ENCODE measurements around the gene ALDOC. TPM values are rescaled to one million over a fixed set of nuclear protein-coding genes. Genes with fewer than 3 reads are reported as not detected.

The ALDOC gene
- total RNA-seq, 2 experiments from 2014 or later: 61.4 to 63.4 TPM

GRCh38 chr17:28569446-28569845 is 7.2 kb downstream of the ALDOC start:
- Mint-ChIP-seq H3K9me3 (no peaks in the 10 kb centered on the region), H3K36me3 (ENCODE audit: low read depth) (peaks cover 40% of the 10 kb centered on the region), H3K27ac (no peak overlapping the region), H3K4me3 (peak overlapping the region; percentile 95), H3K27me3 (no peaks in the 10 kb centered on the region), H3K4me1 (peaks cover 42% of the 10 kb centered on the region)
- no peak for DNase-seq
- POLR2A ChIA-PET: no interaction called here
- CTCF ChIA-PET: interaction anchor here (0.6 to 3.9 kb wide), 3 partner anchors 10 to 25 kb away, joined by 3 to 27 read pairs (median 7); no protein-coding TSS in a partner anchor

- DNase-seq: no peak
- Mint-ChIP-seq H3K27me3 (no peaks in the 10 kb centered on the region), H3K36me3 (ENCODE audit: low read depth) (peaks cover 32% of the 10 kb centered on the region), H3K27ac (peak overlapping the region; percentile 74), H3K4me1 (peaks cover 35% of the 10 kb centered on the region), H3K4me3 (no peak overlapping the region), H3K9me3 (no peaks in the 10 kb centered on the region)
- ChIA-PET CTCF (no interaction called here), POLR2A (no interaction called here)
These were observed 9.1 kb downstream of the ALDOC start for GRCh38 chr17:28567604-28568003.

- Mint-ChIP-seq H3K4me3 (no peak overlapping the region), H3K9me3 (no peaks in the 10 kb centered on the region), H3K27me3 (no peaks in the 10 kb centered on the region), H3K27ac (no peak overlapping the region), H3K36me3 (ENCODE audit: low read depth) (peaks cover 41% of the 10 kb centered on the region), H3K4me1 (peaks cover 13% of the 10 kb centered on the region)
- ChIA-PET POLR2A (no interaction called here), CTCF (no interaction called here)
- DNase-seq: no peak
These were observed 13.2 kb downstream of the ALDOC start for GRCh38 chr17:28563475-28563874.

- POLR2A ChIA-PET: no interaction called here
- H3K9me3 Mint-ChIP-seq: no peaks in the 10 kb centered on the region
- H3K4me3 Mint-ChIP-seq: no peak overlapping the region
- DNase-seq: no peak
- peaks cover 26% of the 10 kb centered on the region for H3K4me1 Mint-ChIP-seq
- peaks cover 50% of the 10 kb centered on the region for H3K36me3 Mint-ChIP-seq (ENCODE audit: low read depth)
- H3K27ac Mint-ChIP-seq: no peak overlapping the region
- CTCF ChIA-PET: no interaction called here
- no peaks in the 10 kb centered on the region for H3K27me3 Mint-ChIP-seq
These were observed 21.7 kb downstream of the ALDOC start for GRCh38 chr17:28555022-28555421.

- Mint-ChIP-seq H3K27me3 (no peaks in the 10 kb centered on the region), H3K36me3 (ENCODE audit: low read depth) (peaks cover 45% of the 10 kb centered on the region), H3K4me1 (peaks cover 31% of the 10 kb centered on the region), H3K9me3 (no peaks in the 10 kb centered on the region), H3K27ac (no peak overlapping the region), H3K4me3 (no peak overlapping the region)
- POLR2A ChIA-PET: no interaction called here
- DNase-seq: no peak
- CTCF ChIA-PET: no interaction called here
These were observed 22.1 kb downstream of the ALDOC start for GRCh38 chr17:28554565-28554964.

- H3K9me3 Mint-ChIP-seq: no peaks in the 10 kb centered on the region
- H3K4me3 Mint-ChIP-seq: peak overlapping the region; percentile 69
- H3K4me1 Mint-ChIP-seq: peaks cover 46% of the 10 kb centered on the region
- peaks cover 40% of the 10 kb centered on the region for H3K36me3 Mint-ChIP-seq (ENCODE audit: low read depth)
- no peaks in the 10 kb centered on the region for H3K27me3 Mint-ChIP-seq
- POLR2A ChIA-PET: interaction anchor here (0.6 kb wide), 1 partner anchor 90 kb away, joined by 3 read pairs; no protein-coding TSS in a partner anchor
- CTCF ChIA-PET: interaction anchor here (0.7 to 1.6 kb wide), 2 partner anchors 22 to 58 kb away, joined by 3 to 4 read pairs; no protein-coding TSS in a partner anchor
- no peak for DNase-seq
- H3K27ac Mint-ChIP-seq: peak overlapping the region; percentile 68
These were observed 23.6 kb downstream of the ALDOC start for GRCh38 chr17:28553000-28553505.

- Mint-ChIP-seq H3K9me3 (no peaks in the 10 kb centered on the region), H3K4me3 (peak within 1 kb of the TSS; percentile 84), H3K27me3 (no peaks in the 10 kb centered on the region), H3K36me3 (ENCODE audit: low read depth) (peaks cover 38% of the 10 kb centered on the region), H3K27ac (peak within 1 kb of the TSS; percentile 91), H3K4me1 (peaks cover 51% of the 10 kb centered on the region)
- peak; percentile 76 for DNase-seq
- CTCF ChIA-PET: interaction anchor here (0.5 to 1.6 kb wide), 3 partner anchors 23 to 100 kb away, joined by 3 to 8 read pairs (median 4); no protein-coding TSS in a partner anchor
- POLR2A ChIA-PET: no interaction called here
These were observed 24.3 kb downstream of the ALDOC start, which contains the start of gene UNC119 for GRCh38 chr17:28552176-28552999. Gene UNC119, minus strand, starts transcription at chr17:28552624. Its CDS starts 67 bp downstream, at chr17:28552557.

GRCh38 chr17:28551421-28552175 is 25.1 kb downstream of the ALDOC start:
- Mint-ChIP-seq H3K4me3 (peak overlapping the region; percentile 84), H3K36me3 (ENCODE audit: low read depth) (peaks cover 32% of the 10 kb centered on the region), H3K27ac (peak overlapping the region; percentile 91), H3K9me3 (no peaks in the 10 kb centered on the region), H3K4me1 (peaks cover 51% of the 10 kb centered on the region), H3K27me3 (no peaks in the 10 kb centered on the region)
- ChIA-PET POLR2A (no interaction called here), CTCF (interaction anchor here (0.5 to 1.2 kb wide), 4 partner anchors 24 to 101 kb away, joined by 3 to 8 read pairs (median 5); partner anchors contain the start of gene ALDOC)
- DNase-seq: no peak

GRCh38 chr17:28550858-28551257 is 25.8 kb downstream of the ALDOC start:
- peak overlapping the region; percentile 91 for H3K27ac Mint-ChIP-seq
- peaks cover 51% of the 10 kb centered on the region for H3K4me1 Mint-ChIP-seq
- CTCF ChIA-PET: interaction anchor here (0.9 to 5.0 kb wide), 4 partner anchors 20 to 195 kb away, joined by 3 to 27 read pairs (median 6); partner anchors contain the start of genes ALDOC and PIGS
- POLR2A ChIA-PET: interaction anchor here (0.6 to 0.8 kb wide), 2 partner anchors 30 to 193 kb away, joined by 3 read pairs; partner anchors contain the start of gene POLDIP2
- no peaks in the 10 kb centered on the region for H3K27me3 Mint-ChIP-seq
- H3K4me3 Mint-ChIP-seq: no peak overlapping the region
- H3K9me3 Mint-ChIP-seq: no peaks in the 10 kb centered on the region
- peaks cover 26% of the 10 kb centered on the region for H3K36me3 Mint-ChIP-seq (ENCODE audit: low read depth)
- DNase-seq: no peak

- H3K9me3 Mint-ChIP-seq: no peaks in the 10 kb centered on the region
- peak overlapping the region; percentile 91 for H3K27ac Mint-ChIP-seq
- no peaks in the 10 kb centered on the region for H3K27me3 Mint-ChIP-seq
- peak; percentile 78 for DNase-seq
- POLR2A ChIA-PET: interaction anchor here (0.6 to 1.0 kb wide), 3 partner anchors 9 to 179 kb away, joined by 3 read pairs; partner anchors contain the start of gene SPAG5
- peak overlapping the region; percentile 14 for H3K4me3 Mint-ChIP-seq
- peaks cover 51% of the 10 kb centered on the region for H3K4me1 Mint-ChIP-seq
- peaks cover 18% of the 10 kb centered on the region for H3K36me3 Mint-ChIP-seq (ENCODE audit: low read depth)
- CTCF ChIA-PET: interaction anchor here (0.6 to 5.0 kb wide), 10 partner anchors 11 to 321 kb away, joined by 3 to 27 read pairs (median 4); partner anchors contain the start of genes ALDOC and PIGS
These were observed 27.2 kb downstream of the ALDOC start for GRCh38 chr17:28549236-28550132.

GRCh38 chr17:28548417-28549130 is 28.1 kb downstream of the ALDOC start:
- peak overlapping the region; percentile 36 for H3K4me3 Mint-ChIP-seq
- H3K27me3 Mint-ChIP-seq: no peaks in the 10 kb centered on the region
- CTCF ChIA-PET: interaction anchor here (0.6 to 5.0 kb wide), 9 partner anchors 9 to 322 kb away, joined by 3 to 27 read pairs (median 4); partner anchors contain the start of gene PIGS
- H3K4me1 Mint-ChIP-seq: peaks cover 51% of the 10 kb centered on the region
- H3K9me3 Mint-ChIP-seq: no peaks in the 10 kb centered on the region
- H3K27ac Mint-ChIP-seq: peak overlapping the region; percentile 91
- H3K36me3 Mint-ChIP-seq (ENCODE audit: low read depth): peaks cover 10% of the 10 kb centered on the region
- DNase-seq: no peak
- POLR2A ChIA-PET: interaction anchor here (1.0 kb wide), 1 partner anchor 51 kb away, joined by 3 read pairs; the partner anchor contains the start of gene SPAG5

Data from activated CD4-positive, alpha-beta T cell treated with anti-CD3 and anti-CD28 coated beads, Interleukin-2, amount 10 ng/mL, durations not matched to agents 7 days and 5 days (primary cell).